ENCODE results near the gene GTF3C4.

The GTF3C4 gene

GRCh38 chr9:132646726-132647125 lies 23.5 kb upstream of the GTF3C4 start:
- no peaks in the 10 kb centered on the region for H3K27me3 ChIP-seq (ENCODE audit: control insufficient read depth in 1 of 2, insufficient read depth in 1 of 2, low read length in 2 of 2)

GRCh38 chr9:132647355-132647754 lies 22.9 kb upstream of the GTF3C4 start:
- Histone ChIP-seq H3K9ac (ENCODE audit: low read length) (peak overlapping the region; percentile 71), H2BK15ac (ENCODE audit: low read depth, poor library complexity, severe bottlenecking) (no peak overlapping the region), H3K36me3 (ENCODE audit: control insufficient read depth in 1 of 2, insufficient read depth in 2 of 2, low read depth in 1 of 2, low read length in 2 of 2) (peaks cover 36 to 92% of the 10 kb centered on the region in 2 experiments), H3K4ac (ENCODE audit: low read depth in 1 of 2, low read length in 2 of 2) (no peak overlapping the region), H3K27me3 (ENCODE audit: control insufficient read depth in 1 of 2, insufficient read depth in 1 of 2, low read length in 2 of 2) (no peaks in the 10 kb centered on the region), H3K27ac (ENCODE audit: low read length, poor library complexity, severe bottlenecking) (peak overlapping the region; percentile 70), H3K4me1 (ENCODE audit: control insufficient read depth, insufficient read depth, low read depth, low read length) (peaks cover 9% of the 10 kb centered on the region), H3K14ac (ENCODE audit: low read length in 2 of 2) (no peak overlapping the region), H2BK5ac (ENCODE audit: low read depth, low read length, poor library complexity, severe bottlenecking) (no peak overlapping the region), H2AFZ (ENCODE audit: low read depth, low read length) (no peak overlapping the region), H2AK5ac (ENCODE audit: low read length, severe bottlenecking) (no peak overlapping the region), H3K23ac (ENCODE audit: low read length in 2 of 2) (no peak overlapping the region), H3K4me3 (ENCODE audit: insufficient read depth in 1 of 2, low read depth in 1 of 2, low read length in 2 of 2) (no peak overlapping the region), H3K79me1 (replicated peaks; ENCODE audit: low read length, poor library complexity, severe bottlenecking) (peaks cover 28% of the 10 kb centered on the region), H3K18ac (ENCODE audit: low read depth in 1 of 2, low read length in 2 of 2) (peak overlapping the region; percentile 69 to 84), H4K8ac (ENCODE audit: low read length) (no peak overlapping the region), H4K91ac (ENCODE audit: low read length) (peak overlapping the region; percentile 90), H3K9me3 (ENCODE audit: control insufficient read depth, low read length) (no peaks in the 10 kb centered on the region), H2BK120ac (ENCODE audit: low read depth, low read length) (peak overlapping the region; percentile 27), H3K4me2 (ENCODE audit: low read length, poor library complexity, severe bottlenecking) (no peak overlapping the region), H2BK12ac (ENCODE audit: low read length in 2 of 2) (peak overlapping the region in 1 of 2 experiments; percentile 88)
- WGBS: 0% methylated on average over 3 of the region's 4 CpGs
- DNase-seq: peak; percentile 100

More at GRCh38 chr9:132646726-132647125, 23.5 kb upstream of the GTF3C4 start:
- Histone ChIP-seq H2BK120ac (ENCODE audit: low read depth, low read length) (peak overlapping the region; percentile 29), H3K14ac (ENCODE audit: low read length in 2 of 2) (no peak overlapping the region), H3K36me3 (ENCODE audit: control insufficient read depth in 1 of 2, insufficient read depth in 2 of 2, low read depth in 1 of 2, low read length in 2 of 2) (peaks cover 39 to 91% of the 10 kb centered on the region in 2 experiments), H3K9ac (ENCODE audit: low read length) (peak overlapping the region; percentile 60), H3K4ac (ENCODE audit: low read depth in 1 of 2, low read length in 2 of 2) (peak overlapping the region; percentile 22 to 52), H4K91ac (ENCODE audit: low read length) (peak overlapping the region; percentile 90), H2BK5ac (ENCODE audit: low read depth, low read length, poor library complexity, severe bottlenecking) (no peak overlapping the region), H3K4me3 (ENCODE audit: insufficient read depth in 1 of 2, low read depth in 1 of 2, low read length in 2 of 2) (no peak overlapping the region), H2BK15ac (ENCODE audit: low read depth, poor library complexity, severe bottlenecking) (no peak overlapping the region), H3K27ac (ENCODE audit: low read length, poor library complexity, severe bottlenecking) (peak overlapping the region; percentile 70), H3K9me3 (ENCODE audit: control insufficient read depth, low read length) (no peaks in the 10 kb centered on the region), H3K18ac (ENCODE audit: low read depth in 1 of 2, low read length in 2 of 2) (peak overlapping the region; percentile 69 to 84), H2AK5ac (ENCODE audit: low read length, severe bottlenecking) (peak overlapping the region; percentile 47), H4K8ac (ENCODE audit: low read length) (no peak overlapping the region), H3K4me2 (ENCODE audit: low read length, poor library complexity, severe bottlenecking) (no peak overlapping the region), H3K79me1 (replicated peaks; ENCODE audit: low read length, poor library complexity, severe bottlenecking) (peaks cover 32% of the 10 kb centered on the region), H2BK12ac (ENCODE audit: low read length in 2 of 2) (peak overlapping the region; percentile 88 to 93), H3K4me1 (ENCODE audit: control insufficient read depth, insufficient read depth, low read depth, low read length) (peaks cover 9% of the 10 kb centered on the region), H3K23ac (ENCODE audit: low read length in 2 of 2) (no peak overlapping the region), H2AFZ (ENCODE audit: low read depth, low read length) (no peak overlapping the region)
- WGBS: 91% methylated on average over 7 of the region's 7 CpGs
- DNase-seq: peak; percentile 41

GRCh38 chr9:132647806-132648205 lies 22.5 kb upstream of the GTF3C4 start:
- Histone ChIP-seq H3K14ac (ENCODE audit: low read length in 2 of 2) (no peak overlapping the region), H3K9ac (ENCODE audit: low read length) (peak overlapping the region; percentile 71), H2AK5ac (ENCODE audit: low read length, severe bottlenecking) (peak overlapping the region; percentile 63), H3K79me1 (replicated peaks; ENCODE audit: low read length, poor library complexity, severe bottlenecking) (peaks cover 27% of the 10 kb centered on the region), H2BK120ac (ENCODE audit: low read depth, low read length) (no peak overlapping the region), H3K27ac (ENCODE audit: low read length, poor library complexity, severe bottlenecking) (peak overlapping the region; percentile 78), H3K18ac (ENCODE audit: low read depth in 1 of 2, low read length in 2 of 2) (peak overlapping the region in 1 of 2 experiments; percentile 64), H3K4me1 (ENCODE audit: control insufficient read depth, insufficient read depth, low read depth, low read length) (peaks cover 9% of the 10 kb centered on the region), H3K4me3 (ENCODE audit: insufficient read depth in 1 of 2, low read depth in 1 of 2, low read length in 2 of 2) (peak overlapping the region in 1 of 2 experiments; percentile 54), H2BK15ac (ENCODE audit: low read depth, poor library complexity, severe bottlenecking) (no peak overlapping the region), H3K4ac (ENCODE audit: low read depth in 1 of 2, low read length in 2 of 2) (peak overlapping the region in 1 of 2 experiments; percentile 75), H3K9me3 (ENCODE audit: control insufficient read depth, low read length) (no peaks in the 10 kb centered on the region), H2AFZ (ENCODE audit: low read depth, low read length) (no peak overlapping the region), H3K23ac (ENCODE audit: low read length in 2 of 2) (no peak overlapping the region), H4K91ac (ENCODE audit: low read length) (peak overlapping the region; percentile 57), H3K36me3 (ENCODE audit: control insufficient read depth in 1 of 2, insufficient read depth in 2 of 2, low read depth in 1 of 2, low read length in 2 of 2) (peaks cover 37 to 93% of the 10 kb centered on the region in 2 experiments), H3K27me3 (ENCODE audit: control insufficient read depth in 1 of 2, insufficient read depth in 1 of 2, low read length in 2 of 2) (no peaks in the 10 kb centered on the region), H3K4me2 (ENCODE audit: low read length, poor library complexity, severe bottlenecking) (no peak overlapping the region), H4K8ac (ENCODE audit: low read length) (no peak overlapping the region), H2BK5ac (ENCODE audit: low read depth, low read length, poor library complexity, severe bottlenecking) (no peak overlapping the region), H2BK12ac (ENCODE audit: low read length in 2 of 2) (peak overlapping the region in 1 of 2 experiments; percentile 84)
- 100% methylated on average over 1 of the region's 2 CpGs for WGBS
- DNase-seq: no peak

- H4K91ac ChIP-seq (ENCODE audit: low read length): no peak overlapping the region
- no peak overlapping the region for H4K8ac ChIP-seq (ENCODE audit: low read length)
- H3K18ac ChIP-seq (ENCODE audit: low read depth in 1 of 2, low read length in 2 of 2): peak overlapping the region in 1 of 2 experiments; percentile 59
- H2BK120ac ChIP-seq (ENCODE audit: low read depth, low read length): no peak overlapping the region
- peak overlapping the region; percentile 65 for H2AK5ac ChIP-seq (ENCODE audit: low read length, severe bottlenecking)
- no CpG with 5 or more reads among the region's 7 CpGs for WGBS
- H3K9me3 ChIP-seq (ENCODE audit: control insufficient read depth, low read length): no peaks in the 10 kb centered on the region
- no peak overlapping the region for H3K4ac ChIP-seq (ENCODE audit: low read depth in 1 of 2, low read length in 2 of 2)
- H3K4me3 ChIP-seq (ENCODE audit: insufficient read depth in 1 of 2, low read depth in 1 of 2, low read length in 2 of 2): no peak overlapping the region
- no peak overlapping the region for H3K23ac ChIP-seq (ENCODE audit: low read length in 2 of 2)
- peaks cover 32 to 88% of the 10 kb centered on the region in 2 experiments for H3K36me3 ChIP-seq (ENCODE audit: control insufficient read depth in 1 of 2, insufficient read depth in 2 of 2, low read depth in 1 of 2, low read length in 2 of 2)
- H2BK5ac ChIP-seq (ENCODE audit: low read depth, low read length, poor library complexity, severe bottlenecking): no peak overlapping the region
- no peak overlapping the region for H3K4me2 ChIP-seq (ENCODE audit: low read length, poor library complexity, severe bottlenecking)
- peak overlapping the region; percentile 7 for H3K27ac ChIP-seq (ENCODE audit: low read length, poor library complexity, severe bottlenecking)
- peaks cover 23% of the 10 kb centered on the region for H3K79me1 ChIP-seq (replicated peaks; ENCODE audit: low read length, poor library complexity, severe bottlenecking)
- no peak overlapping the region for H2BK15ac ChIP-seq (ENCODE audit: low read depth, poor library complexity, severe bottlenecking)
- no peaks in the 10 kb centered on the region for H3K27me3 ChIP-seq (ENCODE audit: control insufficient read depth in 1 of 2, insufficient read depth in 1 of 2, low read length in 2 of 2)
- peaks cover 9% of the 10 kb centered on the region for H3K4me1 ChIP-seq (ENCODE audit: control insufficient read depth, insufficient read depth, low read depth, low read length)
- H3K9ac ChIP-seq (ENCODE audit: low read length): peak overlapping the region; percentile 71
- peak overlapping the region in 1 of 2 experiments; percentile 23 for H2BK12ac ChIP-seq (ENCODE audit: low read length in 2 of 2)
- H3K14ac ChIP-seq (ENCODE audit: low read length in 2 of 2): no peak overlapping the region
- no peak for DNase-seq
- H2AFZ ChIP-seq (ENCODE audit: low read depth, low read length): no peak overlapping the region
These were observed 22.0 kb upstream of the GTF3C4 start for GRCh38 chr9:132648283-132648682.

Data from mesenchymal stem cell (in vitro differentiated cells and primary cell).